HG03039 (cell line): ENCODE measurements around the gene EXD3.
A peak's percentile ranks its signal among the peaks of the same experiment; 100 is the strongest.
"Not testable (repeated sequence)": the region's sequence is repeated elsewhere in the genome, so short reads cannot be mapped to it uniquely, and the experiment has no call there.

Experiments
- ATAC-seq: cut with Tn5 transposase; IDR thresholded peaks from one replicate; pipeline ENCODE4 v1.9.1; 2021; ENCODE audit warnings: mild to moderate bottlenecking, moderate library complexity; ENCODE audit not compliant: unreplicated experiment

EXD3 gene, protein sequence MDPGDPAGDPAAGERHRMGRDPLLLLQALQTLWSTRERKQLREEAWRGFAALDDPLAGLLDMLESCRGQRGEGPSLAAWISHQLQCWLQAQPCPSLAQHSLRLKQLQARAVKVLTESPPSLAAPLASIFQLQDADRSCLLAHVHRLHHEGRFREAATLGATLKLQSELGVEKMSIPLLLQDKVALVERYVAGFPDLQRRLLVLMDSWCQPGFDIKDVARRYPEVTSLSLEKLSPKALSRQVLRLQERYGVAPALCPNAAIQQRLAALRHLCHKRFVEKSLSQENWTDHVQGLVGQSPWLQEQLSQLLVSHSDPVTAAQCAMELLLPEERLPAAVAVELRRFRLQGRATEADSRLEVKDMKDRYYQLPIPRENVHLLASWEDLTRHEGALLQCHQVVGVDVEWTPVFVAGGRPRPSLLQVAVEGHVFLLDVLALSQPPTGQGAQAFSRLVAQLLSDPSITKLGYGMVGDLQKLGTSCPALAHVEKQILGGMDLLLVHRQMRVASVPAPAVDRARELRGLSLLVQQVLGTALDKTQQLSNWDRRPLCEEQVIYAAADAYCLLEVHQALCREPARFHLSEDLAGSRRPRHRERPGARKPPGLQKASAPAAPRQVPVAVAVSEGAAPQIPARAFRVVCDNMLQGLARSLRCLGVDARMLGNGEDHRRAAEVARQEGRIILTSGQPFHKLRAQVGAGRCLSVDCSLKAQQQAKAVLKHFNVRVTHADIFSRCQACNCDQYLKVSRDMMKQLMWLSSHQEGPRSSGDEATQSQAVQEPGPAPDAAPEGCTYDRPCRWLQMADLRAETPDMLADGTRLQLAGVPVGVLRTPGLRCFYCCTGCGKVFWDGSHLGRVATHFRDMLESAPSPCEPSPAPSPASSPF

DNA sequence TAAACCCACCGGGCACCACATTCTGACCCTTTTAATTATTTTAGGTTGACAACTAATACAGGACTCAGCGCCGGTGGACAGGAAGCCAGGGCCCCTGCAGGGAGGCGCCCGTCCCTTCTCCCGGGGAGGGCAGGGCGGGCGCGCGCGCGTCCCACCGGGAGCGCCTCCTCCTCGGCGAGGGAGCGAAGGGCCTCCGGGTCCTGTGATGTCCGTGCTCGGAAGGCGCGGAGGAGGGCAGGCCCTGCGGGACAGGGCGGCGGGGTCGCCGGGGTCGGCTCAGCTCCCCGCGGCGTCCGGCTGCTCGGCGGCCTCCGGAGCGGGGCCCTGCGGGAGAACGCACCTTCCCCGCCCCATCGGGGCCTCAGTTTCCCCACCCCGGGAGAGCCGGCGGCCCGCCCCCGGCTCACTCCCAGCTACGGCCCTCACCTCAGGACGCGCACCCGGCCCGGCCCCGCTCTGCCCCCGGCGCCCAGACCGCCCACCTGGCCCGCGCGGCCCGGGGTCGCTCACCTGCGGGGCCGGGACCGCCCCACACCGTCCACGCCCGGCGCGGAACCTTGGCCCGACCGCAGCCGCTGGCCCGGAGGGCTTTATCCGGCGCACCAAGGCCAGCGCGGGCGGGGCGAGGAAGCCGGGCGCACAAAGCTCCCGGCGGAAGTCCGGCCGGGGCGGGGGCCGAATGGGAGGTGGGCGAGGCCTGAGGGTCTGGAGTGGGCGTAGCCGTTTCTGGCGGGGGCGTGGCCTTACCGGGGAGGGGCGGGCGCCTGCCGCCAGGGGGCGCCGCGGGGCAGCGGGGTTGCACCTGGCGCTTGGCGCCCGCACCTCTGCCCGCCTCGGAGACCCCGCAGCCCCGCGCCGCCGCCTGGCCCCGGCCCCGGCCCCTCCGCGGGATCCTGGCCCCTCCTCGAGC lies at the start of gene EXD3, which contains the start of gene NOXA1:
TSS of gene EXD3 (minus strand) at position 559 of the 910 bp plus-strand sequence. CDS start 27,805 bp downstream, outside the sequence.
TSS of gene NOXA1 (plus strand) at position 790 of the 910 bp plus-strand sequence. CDS start 137 bp downstream, outside the sequence.
- ATAC-seq: peak; percentile 77

DNA sequence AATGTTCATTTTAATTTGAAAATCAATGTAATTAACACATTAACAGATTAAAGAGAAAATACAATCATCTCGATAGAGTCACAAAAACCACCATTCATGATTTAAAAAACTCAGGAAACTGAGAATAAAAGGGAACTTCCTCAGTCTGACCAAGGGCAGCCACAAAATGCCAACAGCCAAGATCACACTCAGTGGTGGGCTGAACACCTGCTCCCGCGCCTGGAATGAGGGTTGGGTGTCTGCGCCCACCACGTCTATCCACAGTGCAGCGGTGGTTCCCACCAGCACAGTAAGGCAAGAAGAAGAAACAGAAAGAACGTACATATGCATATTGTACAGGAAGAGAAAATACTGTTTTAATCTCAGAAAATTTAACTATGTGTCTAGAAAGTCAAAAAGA lies 47.8 kb upstream of the EXD3 start:
- no peak for ATAC-seq

DNA sequence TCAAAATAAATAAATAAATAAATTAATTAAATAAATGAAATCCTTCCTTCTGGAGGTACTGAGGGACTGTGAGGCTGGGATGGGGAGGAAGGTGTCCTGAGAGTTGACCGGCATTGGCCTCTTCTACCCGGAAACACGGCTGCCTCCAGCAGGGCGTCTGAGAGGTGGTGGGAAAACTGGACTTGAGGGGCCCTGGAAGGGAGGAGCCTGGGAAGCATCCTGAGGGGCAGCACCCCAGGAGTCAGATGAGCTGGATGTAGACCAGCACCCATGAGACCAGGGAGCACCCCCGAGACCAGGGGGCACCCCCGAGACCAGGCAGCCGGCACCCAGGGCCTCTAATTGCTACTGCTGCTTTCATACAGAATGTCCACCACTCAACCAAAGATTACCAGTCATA lies 44.9 kb upstream of the EXD3 start:
- no peak for ATAC-seq

DNA sequence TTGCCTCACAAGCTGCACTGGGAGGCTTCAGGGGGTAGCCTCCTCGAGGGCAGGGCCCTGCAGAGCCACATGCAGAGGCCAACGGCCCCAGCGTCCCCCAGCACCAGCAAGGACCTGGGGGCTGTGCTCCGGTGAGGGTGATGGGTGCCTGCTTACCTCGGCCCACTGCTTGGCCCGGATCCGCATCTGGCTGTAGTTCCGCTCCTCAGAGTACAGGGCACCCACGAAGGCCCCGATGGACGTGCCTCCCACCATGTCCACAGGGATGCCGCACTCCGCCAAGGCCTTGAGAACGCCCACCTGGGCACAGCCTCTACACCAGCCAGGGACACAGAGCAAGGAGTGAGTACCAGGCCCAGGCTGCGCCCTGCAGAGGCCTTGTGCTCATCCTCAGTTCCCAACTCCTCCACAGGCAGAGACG lies 44.2 kb upstream of the EXD3 start:
- ATAC-seq: no peak

DNA sequence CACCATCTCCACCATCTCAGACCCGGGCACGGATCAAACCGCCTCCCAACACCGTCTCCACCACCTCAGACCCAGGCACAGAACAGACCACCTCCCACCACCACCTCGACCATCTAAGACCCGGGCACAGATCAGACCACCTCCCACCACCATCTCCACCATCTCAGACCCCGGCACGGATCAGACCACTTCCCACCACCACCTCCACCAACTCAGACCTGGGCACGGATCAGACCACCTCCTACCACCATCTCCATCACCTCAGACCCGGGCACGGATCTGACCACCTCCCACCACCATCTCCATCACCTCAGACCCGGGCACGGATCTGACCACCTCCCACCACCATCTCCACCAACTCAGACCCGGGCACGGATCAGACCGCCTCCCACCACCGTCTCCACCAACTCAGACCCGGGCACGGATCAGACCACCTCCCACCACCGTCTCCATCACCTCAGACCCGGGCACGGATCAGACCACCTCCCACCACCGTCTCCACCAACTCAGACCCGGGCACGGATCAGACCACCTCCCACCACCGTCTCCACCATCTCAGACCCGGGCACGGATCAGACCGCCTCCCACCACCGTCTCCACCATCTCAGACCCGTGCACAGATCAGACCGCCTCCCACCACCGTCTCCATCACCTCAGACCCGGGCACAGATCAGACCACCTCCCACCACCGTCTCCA lies 43.6 kb upstream of the EXD3 start:
- ATAC-seq: not testable (repeated sequence)

DNA sequence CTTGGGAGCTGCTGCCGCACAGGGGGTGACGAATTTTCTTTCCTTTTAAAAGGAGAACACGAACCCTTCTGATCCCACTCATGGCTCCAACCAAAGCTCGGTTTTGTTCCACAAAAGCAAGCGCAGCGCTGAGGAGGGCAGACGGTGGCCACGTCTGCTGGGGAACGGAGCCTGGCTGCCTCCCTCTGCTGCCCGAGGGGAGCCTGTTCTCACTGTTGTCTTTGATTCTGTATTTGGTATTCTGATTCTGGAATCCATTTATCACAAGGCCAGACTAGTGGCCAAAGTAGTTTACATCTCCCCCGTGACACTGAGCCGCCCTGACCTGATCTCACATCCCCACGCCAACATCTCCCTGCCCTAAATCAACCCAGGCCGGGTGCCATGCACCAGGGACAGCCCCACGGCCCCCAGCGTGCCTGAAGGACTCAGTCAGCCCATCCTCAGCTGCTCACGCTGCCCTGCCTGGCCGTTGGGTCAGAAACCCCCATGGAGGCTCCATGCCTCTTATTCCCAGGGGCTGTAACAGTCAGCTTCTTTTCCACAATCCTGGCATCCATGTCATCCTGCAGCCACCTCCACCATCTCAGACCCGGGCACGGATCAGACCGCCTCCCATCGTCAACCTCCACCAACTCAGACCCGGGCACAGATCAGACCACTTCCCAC lies 42.9 kb upstream of the EXD3 start:
- ATAC-seq: no peak

DNA sequence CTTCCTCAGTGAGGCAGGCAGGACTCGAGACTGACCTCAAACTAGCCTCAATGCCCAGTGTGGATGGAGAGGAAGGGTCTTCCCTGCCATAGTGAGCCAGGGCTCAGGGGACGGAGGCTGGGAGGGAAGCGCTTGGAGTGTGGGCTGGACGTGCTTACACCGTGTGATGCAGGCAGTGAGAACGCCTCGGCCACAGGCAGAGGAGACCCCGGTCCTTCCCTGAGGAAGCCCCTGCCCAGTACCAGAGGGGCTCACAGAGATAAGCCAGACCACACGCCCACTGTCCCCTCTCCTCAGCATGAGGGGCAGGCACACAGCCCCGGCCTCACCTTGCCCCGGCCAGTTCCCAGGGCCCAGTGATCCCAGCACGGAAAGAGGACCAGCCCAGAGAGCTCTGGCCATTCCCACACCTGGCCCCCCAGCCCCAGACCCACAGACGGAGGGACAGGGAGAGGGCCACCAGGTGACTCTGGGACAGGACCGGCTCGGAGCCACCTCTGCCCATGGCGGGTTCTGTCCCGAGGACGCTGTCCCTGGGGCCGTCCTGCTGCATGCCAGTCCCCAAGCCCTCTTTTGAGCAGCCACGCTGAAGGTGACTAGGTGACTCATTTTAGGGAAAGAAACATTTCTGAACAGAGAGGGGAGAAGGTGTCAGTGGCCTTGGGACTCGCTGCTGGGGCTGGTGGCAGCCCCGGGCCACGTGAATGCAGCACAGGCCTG lies 42.2 kb upstream of the EXD3 start:
- no peak for ATAC-seq

DNA sequence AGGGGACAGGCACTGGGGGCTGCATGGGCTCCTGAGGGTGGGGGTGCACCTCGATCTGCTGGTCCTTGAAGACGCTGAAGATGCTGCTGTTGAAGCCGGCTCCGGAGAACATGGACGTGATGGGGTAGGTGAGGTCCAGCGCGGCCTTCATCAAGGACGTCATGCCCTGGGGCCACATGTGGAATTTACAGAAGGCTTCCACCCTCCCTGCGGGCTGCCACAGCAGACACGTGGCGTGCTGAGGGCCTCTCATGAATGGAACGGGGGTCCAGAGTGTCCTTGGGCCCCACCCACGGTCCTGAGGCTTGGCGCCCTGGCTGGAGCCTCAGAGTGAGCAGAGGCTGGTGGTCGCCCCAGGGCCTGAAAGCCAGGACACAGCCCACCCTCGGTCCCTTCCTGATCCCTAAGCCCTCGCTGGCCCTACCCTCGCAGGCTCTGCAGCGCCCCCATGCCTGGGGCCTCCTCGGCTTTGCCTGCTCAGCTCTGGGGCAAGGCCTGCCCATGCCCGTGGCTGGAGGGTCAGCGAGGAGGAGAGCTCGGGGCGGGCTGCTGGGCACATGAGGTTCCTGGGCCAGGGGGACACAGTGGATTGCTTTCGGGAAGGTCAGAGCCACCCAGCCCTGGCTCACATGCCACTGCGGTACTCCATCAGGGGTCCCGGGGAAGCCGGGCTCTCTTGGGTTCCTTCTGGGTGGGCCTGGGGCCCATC lies 41.5 kb upstream of the EXD3 start:
- ATAC-seq: no peak

DNA sequence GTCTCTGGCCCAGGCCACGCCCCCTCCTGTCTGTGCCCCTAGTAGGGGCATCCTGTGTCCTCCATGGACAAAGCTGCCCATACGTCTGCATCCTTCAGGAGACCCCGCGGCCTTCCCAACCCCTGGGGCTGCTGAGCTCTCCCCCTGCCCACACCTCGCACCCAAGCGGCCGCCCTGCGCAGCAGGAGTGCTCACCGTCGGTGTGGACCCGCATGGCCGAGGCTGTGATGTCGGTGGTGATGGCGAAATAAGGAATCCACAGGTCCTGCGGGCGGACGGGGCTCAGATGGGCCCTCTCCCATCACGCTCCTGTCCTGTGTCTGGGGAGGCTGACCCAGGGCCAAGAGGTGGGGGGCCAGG lies 40.9 kb upstream of the EXD3 start:
- ATAC-seq: no peak

DNA sequence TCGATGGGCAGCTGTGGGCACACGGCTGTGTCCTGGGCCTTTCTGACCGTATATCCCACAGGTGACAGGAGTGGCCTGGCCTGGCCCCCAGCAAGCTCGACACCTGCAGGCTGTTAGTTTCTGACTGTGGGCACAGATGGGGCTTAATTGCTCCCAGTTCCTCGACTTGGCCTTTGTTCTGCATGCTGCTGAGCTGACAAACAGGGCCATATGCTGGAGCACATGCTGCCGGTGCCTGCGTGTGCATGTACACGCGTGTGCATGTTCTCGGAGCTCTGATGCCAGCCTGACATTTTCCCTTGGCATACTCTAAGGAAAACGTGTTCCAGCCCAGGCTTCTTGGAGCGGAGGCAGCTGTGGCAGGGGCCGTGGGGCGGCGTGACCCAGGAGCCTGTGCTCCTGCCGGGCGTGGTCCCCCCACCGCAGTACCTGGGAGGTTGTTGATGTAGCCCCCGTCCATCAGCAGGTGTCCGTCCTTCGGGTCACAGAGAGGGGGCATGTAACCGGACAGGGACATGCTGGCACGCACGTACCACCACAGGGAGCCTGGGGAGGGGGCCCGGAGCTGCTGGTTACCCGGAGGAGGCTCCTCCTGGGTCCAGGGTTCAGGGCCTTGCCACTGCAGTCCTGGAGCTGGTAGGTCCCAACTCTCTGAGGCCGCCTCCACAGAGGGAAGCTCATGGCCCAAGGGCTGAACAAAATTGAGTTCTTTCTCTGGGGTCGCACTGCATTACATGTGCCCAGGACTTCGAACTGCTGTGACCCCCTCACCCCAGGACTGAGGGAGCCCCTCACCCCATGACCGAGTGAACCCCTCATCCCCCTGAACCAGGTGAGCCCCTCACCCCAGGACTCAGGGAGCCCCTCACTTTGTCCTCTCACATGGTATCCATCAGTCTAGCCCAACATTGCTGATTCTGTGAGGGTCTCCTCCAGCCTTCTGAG lies 40.3 kb upstream of the EXD3 start:
- ATAC-seq: no peak

DNA sequence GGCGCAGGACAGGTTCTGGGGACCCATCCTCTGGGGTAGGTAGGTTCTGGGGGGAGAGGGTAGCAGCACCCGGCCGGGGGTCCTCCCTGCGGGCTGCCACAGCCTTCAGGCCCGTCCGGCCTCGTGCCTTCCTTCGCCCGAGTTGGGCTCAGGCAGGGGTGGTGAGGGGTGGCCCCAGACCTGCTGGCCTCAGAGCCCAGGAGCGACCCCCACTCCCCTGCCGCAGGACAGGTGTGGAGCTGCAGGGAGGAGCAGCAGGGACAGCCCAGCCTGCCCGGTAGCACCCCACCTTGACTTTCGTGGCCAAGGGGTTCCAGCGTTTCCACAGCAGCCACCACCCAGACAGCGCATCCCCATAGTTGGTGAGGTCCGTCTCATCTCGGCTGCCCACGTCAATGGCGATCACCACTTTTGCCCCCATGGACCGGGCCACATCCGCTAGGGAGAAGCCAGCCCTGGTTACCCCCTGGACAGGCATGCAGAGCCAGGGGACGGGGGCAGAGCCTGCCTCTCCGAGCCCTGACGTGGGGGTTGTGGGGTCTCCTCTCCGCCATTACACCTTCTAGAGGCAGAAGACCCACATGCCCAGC lies 39.5 kb upstream of the EXD3 start:
- no peak for ATAC-seq

DNA sequence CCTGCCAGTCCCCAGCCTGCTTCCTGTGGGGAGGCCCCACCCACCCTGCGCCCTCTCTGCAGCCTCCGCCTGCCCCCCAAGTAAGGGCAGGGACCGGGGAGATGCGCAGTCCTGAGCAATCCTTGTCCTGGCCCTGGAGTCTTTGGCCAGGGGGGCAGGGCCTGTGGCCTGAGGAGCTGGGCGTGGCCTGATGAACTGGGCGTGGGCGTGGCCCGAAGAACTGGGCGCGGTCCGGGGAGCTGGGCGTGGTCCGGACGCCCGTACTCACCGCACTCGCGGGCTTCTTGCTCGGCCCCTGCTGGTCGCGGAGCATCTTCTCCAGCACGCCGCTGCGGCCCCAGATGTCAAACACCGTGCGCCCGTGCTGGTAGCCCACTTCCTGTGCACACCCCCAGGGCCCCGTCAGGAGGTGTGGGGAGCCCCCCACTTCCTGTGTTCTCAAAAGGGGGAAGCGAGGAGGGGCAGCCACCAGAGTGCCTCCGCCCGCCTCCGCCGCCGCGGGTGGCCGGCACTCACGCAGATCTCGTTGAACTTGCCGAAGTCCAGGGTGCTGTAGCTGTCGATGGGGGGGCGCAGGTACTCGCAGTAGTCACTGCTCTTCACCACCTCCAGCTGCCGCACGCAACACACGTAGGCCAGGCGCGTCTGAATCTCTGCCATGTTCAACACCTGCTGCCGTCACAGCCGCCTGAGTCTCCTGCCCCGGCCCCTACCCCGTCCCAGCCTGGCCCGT lies 38.9 kb upstream of the EXD3 start:
- ATAC-seq: no peak

DNA sequence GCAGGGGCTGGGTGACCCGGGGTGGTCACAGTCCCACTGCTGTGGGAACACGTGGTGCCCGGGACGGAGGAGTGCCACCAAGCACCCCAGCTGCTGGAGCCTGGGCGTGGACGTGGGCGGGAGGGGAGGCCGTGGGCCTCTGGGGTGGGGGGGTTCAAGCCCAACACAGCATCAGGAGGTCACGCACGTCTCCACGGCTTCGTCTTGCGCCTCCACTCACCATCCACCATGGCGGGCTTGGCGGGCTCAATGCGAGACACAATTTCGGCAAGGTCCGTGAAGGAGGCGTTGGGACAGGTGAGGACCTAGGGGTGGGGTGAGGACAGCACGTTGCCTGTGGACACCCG lies 38.3 kb upstream of the EXD3 start:
- ATAC-seq: no peak

DNA sequence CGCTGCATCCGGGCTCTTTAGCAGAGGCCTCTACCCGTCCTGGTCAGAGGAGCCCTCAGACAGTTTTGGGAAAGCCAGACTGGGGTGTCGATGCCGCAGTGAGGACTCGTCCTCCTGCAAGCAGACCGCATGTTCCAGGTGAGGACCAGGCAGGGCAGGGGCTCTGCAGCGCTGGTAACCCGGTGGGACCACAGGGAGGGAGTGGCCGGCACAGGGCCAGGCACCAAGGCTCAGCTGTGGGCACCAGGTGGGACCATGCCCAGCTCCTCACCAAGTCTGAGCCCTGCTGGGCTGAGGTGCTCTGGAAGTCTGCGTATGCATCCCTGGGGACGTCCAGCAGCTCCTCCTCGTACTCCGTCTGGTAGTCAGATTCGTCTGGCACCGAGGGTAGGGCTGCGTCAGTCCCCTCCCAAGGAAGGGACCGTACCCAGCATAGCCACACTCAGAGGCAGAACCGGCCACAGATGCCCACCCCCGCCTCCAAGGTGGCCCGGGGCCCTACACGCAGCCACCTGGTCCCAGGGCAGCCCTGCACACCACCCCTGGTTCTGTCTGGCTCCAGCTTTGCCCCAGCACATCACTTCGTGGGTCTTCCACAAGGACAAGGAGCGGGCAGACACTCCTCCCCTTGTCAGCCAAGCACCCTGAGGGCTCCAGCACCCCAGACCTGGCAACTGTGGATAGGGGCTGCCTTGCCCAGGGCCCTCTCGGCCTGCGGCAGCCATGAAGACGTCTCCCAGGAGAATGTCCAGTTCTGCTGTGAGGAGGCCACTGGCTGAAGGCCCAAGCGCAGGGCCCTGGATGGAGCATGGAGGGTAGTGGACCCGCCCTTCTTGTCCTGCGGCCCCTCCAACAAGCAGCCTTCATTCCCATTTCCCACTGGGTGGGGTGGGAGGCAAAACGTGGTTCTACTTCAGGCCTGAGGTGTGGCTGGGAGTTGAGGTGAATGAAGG lies 37.7 kb upstream of the EXD3 start:
- no peak for ATAC-seq
